PFSK-1 (cell line): ENCODE results near the gene GPBAR1.

Experiments
- FOXP2 ChIP-seq: optimal IDR thresholded peaks from 2 replicates; pipeline ENCODE3; 2011; ENCODE audit warnings: borderline replicate concordance, control low read depth, inconsistent platforms; ENCODE audit not compliant: insufficient read depth; ENCODE audit errors: extremely low read length, extremely low read depth
- POLR2AphosphoS5 ChIP-seq: IDR thresholded peaks from 2 replicates; pipeline ENCODE4 v1.6.1; 2012; ENCODE audit warnings: low read depth, mild to moderate bottlenecking, control low read depth, low read length, moderate library complexity
- REST ChIP-seq, 2 experiments: IDR thresholded peaks; 2 replicates each; pipeline versions ENCODE4 v1.6.1 to v1.8.0; 2011 to 2012; ENCODE audit warnings: low read depth in 2 of 2, low read length in 2 of 2, control low read depth in 1 of 2, inconsistent platforms in 1 of 2, mild to moderate bottlenecking in 1 of 2, moderate library complexity in 1 of 2; ENCODE audit not compliant: insufficient read depth in 1 of 2
- SIN3A ChIP-seq: IDR thresholded peaks from 2 replicates; pipeline ENCODE4 v1.6.1; 2012; ENCODE audit warnings: mild to moderate bottlenecking, low read length, moderate library complexity, borderline replicate concordance; ENCODE audit not compliant: insufficient read depth
- TAF1 ChIP-seq: IDR thresholded peaks from 2 replicates; pipeline ENCODE4 v1.6.1; 2012; ENCODE audit warnings: low read length, control low read depth, borderline replicate concordance; ENCODE audit not compliant: insufficient read depth

Gene GPBAR1

GRCh38 chr2:218256612-218257350 lies 4.0 kb upstream of the GPBAR1 start:
- TF ChIP-seq POLR2AphosphoS5 = no peak
- TF ChIP-seq SIN3A = no peak

GRCh38 chr2:218257390-218257981 lies 3.3 kb upstream of the GPBAR1 start:
- TF ChIP-seq POLR2AphosphoS5 = no peak
- no peak for TF ChIP-seq TAF1
- TF ChIP-seq SIN3A = no peak
- TF ChIP-seq FOXP2 = no peak
- no peak for TF ChIP-seq REST (IDR thresholded peaks at IDR 0.05; ENCODE audit: insufficient read depth in 1 of 2, low read depth in 2 of 2, low read length in 2 of 2)

GRCh38 chr2:218259099-218259961 lies 1.5 kb upstream of the GPBAR1 start:
- no peak for TF ChIP-seq TAF1
- no peak for TF ChIP-seq SIN3A
- no peak for TF ChIP-seq POLR2AphosphoS5

- TF ChIP-seq TAF1 = no peak
- TF ChIP-seq POLR2AphosphoS5 = no peak
- TF ChIP-seq SIN3A = no peak
- no peak for TF ChIP-seq REST (IDR thresholded peaks at IDR 0.05; ENCODE audit: insufficient read depth in 1 of 2, low read depth in 2 of 2, low read length in 2 of 2)
- no peak for TF ChIP-seq FOXP2
Measured at GRCh38 chr2:218260166-218260565, 649 bp upstream of the GPBAR1 start.

GRCh38 chr2:218261423-218262236 lies 815 bp downstream of the GPBAR1 start:
- TF ChIP-seq POLR2AphosphoS5 (no peak), TAF1 (no peak), FOXP2 (no peak), SIN3A (no peak), REST (IDR thresholded peaks at IDR 0.05; ENCODE audit: insufficient read depth in 1 of 2, low read depth in 2 of 2, low read length in 2 of 2) (no peak)

GRCh38 chr2:218262237-218262600 lies 1.4 kb downstream of the GPBAR1 start:
- TF ChIP-seq SIN3A (no peak), REST (IDR thresholded peaks at IDR 0.05; ENCODE audit: insufficient read depth in 1 of 2, low read depth in 2 of 2, low read length in 2 of 2) (no peak), POLR2AphosphoS5 (no peak), FOXP2 (no peak), TAF1 (no peak)
